Left lung (tissue), 10 donors: Measurements from ENCODE around the gene COL9A1. TPM values are rescaled to one million over a fixed set of nuclear protein-coding genes. Genes with fewer than 3 reads are reported as not detected.

Experiments used
- ATAC-seq: fragments of 200-7000 bp; cut with Tn5 transposase; one replicate; pipeline ENCODE4 v1.9.1; 2020; ENCODE audit warnings: moderate library complexity
- DNase-seq, 4 donors: peaks; one replicate each; pipeline ENCODE4 v3.0.0-alpha.2; 2013 to 2020
- H3K27ac ChIP-seq, 2 donors: fragments of 200-600 bp; sonication (generic) in 1 of 2; one replicate each; pipeline versions ENCODE4 v1.5.0 to v1.8.0; 2020 to 2021
- H3K27me3 ChIP-seq, 2 donors: fragments of 200-600 bp; sonication (generic) in 1 of 2; one replicate each; pipeline versions ENCODE4 v1.5.0 to v1.8.0; 2020 to 2021
- H3K36me3 ChIP-seq, 2 donors: fragments of 200-600 bp; sonication (generic) in 1 of 2; one replicate each; pipeline versions ENCODE4 v1.5.0 to v1.8.0; 2020 to 2021
- H3K4me1 ChIP-seq, 2 donors: fragments of 200-600 bp; one replicate each; pipeline ENCODE4 v1.8.0; 2021
- H3K4me3 ChIP-seq, 2 donors: fragments of 200-600 bp; sonication (generic) in 1 of 2; one replicate each; pipeline versions ENCODE4 v1.5.0 to v1.8.0; 2020 to 2021; ENCODE audit warnings: mild to moderate bottlenecking in 1 of 2
- H3K9me3 ChIP-seq, 2 donors: fragments of 200-600 bp; sonication (generic) in 1 of 2; one replicate each; pipeline versions ENCODE4 v1.5.0 to v1.8.0; 2020 to 2021
- CTCF ChIP-seq, 2 donors: fragments of 200-600 bp; sonication (generic) in 1 of 2; IDR thresholded peaks; one replicate each; pipeline versions ENCODE4 v1.5.0 to v1.8.0; 2021; ENCODE audit warnings: antibody characterized with exemption in 2 of 2
- intact Hi-C, 2 donors: fragments of 100-400 bp; cut with DNase I; formaldehyde crosslinking; loops; one replicate each; pipeline versions ENCODE4 v1.11.2 to v1.14.2; 2022
- polyA plus RNA-seq, 6 donors: library from polyadenylated mRNA; unstranded; fragments of 120-200 nt; gene quantifications; one replicate each; pipeline ENCODE4 v1.2.1, GENCODE V29; 2013; ENCODE audit not compliant: insufficient read length in 6 of 6
- total RNA-seq, 2 donors: library from RNA; stranded (reverse); fragmentation: NEBNext Ultra II Directional; extraction: Animal tissue kit (Norgen Biotek cat#: 25700); gene quantifications; one replicate each; pipeline ENCODE4 v1.2.1, GENCODE V29; 2021
- donor health status: DM: no; HTN: yes; CAD: no.
- donor health status: DM: no; HTN: no; CAD: no.

Gene COL9A1
- total and polyA plus RNA-seq, 8 donors = 1.0 to 2.1 (median 1.5) TPM; not detected in 2

- Histone ChIP-seq H3K9me3 (no peaks in the 10 kb centered on the region), H3K27me3 (no peaks in the 10 kb centered on the region), H3K4me1 (no peaks in the 10 kb centered on the region), H3K36me3 (no peaks in the 10 kb centered on the region), H3K4me3 (no peak overlapping the region), H3K27ac (no peak overlapping the region)
- no peak for TF ChIP-seq CTCF (IDR thresholded peaks at IDR 0.05)
- DNase-seq (no peak), ATAC-seq (no peak)
- intact Hi-C loops = no loop called here
These were observed 12.3 kb upstream of the COL9A1 start for GRCh38 chr6:70315079-70315751.

- no peak for TF ChIP-seq CTCF (IDR thresholded peaks at IDR 0.05)
- H3K4me3 ChIP-seq = no peak overlapping the region
- H3K9me3 ChIP-seq = no peaks in the 10 kb centered on the region
- intact Hi-C loops = no loop called here
- ATAC-seq = no peak
- H3K27me3 ChIP-seq = peaks cover 0 to 2% of the 10 kb centered on the region in 2 donors
- no peak overlapping the region for H3K27ac ChIP-seq
- DNase-seq = peak in 1 of 4 donors; percentile 57
- no peaks in the 10 kb centered on the region for H3K36me3 ChIP-seq
- H3K4me1 ChIP-seq = no peaks in the 10 kb centered on the region
These were observed 11.4 kb upstream of the COL9A1 start for GRCh38 chr6:70314296-70314695.

GRCh38 chr6:70312165-70312745 lies 9.4 kb upstream of the COL9A1 start:
- DNase-seq = no peak

GRCh38 chr6:70310063-70310694 lies 7.3 kb upstream of the COL9A1 start:
- peaks cover 4 to 8% of the 10 kb centered on the region in 2 donors for H3K27me3 ChIP-seq
- H3K4me1 ChIP-seq = no peaks in the 10 kb centered on the region
- no peaks in the 10 kb centered on the region for H3K9me3 ChIP-seq
- no peaks in the 10 kb centered on the region for H3K36me3 ChIP-seq
- H3K27ac ChIP-seq = no peak overlapping the region
- intact Hi-C loops = no loop called here
- peak; percentile 42 to 53 for TF ChIP-seq CTCF (IDR thresholded peaks at IDR 0.05)
- peak in 1 of 4 donors; percentile 59 for DNase-seq
- ATAC-seq = peak; percentile 62
- no peak overlapping the region for H3K4me3 ChIP-seq

More at GRCh38 chr6:70312165-70312745, 9.4 kb upstream of the COL9A1 start:
- TF ChIP-seq CTCF (IDR thresholded peaks at IDR 0.05) = no peak
- Histone ChIP-seq H3K9me3 (no peaks in the 10 kb centered on the region), H3K27ac (no peak overlapping the region), H3K4me3 (no peak overlapping the region), H3K27me3 (peaks cover 4 to 8% of the 10 kb centered on the region in 2 donors), H3K4me1 (no peaks in the 10 kb centered on the region), H3K36me3 (no peaks in the 10 kb centered on the region)
- ATAC-seq = peak; percentile 83
- intact Hi-C loops = no loop called here

- peaks cover 8 to 13% of the 10 kb centered on the region in 2 donors for H3K27me3 ChIP-seq
- no peak for DNase-seq
- no peak for ATAC-seq
- no peak for TF ChIP-seq CTCF (IDR thresholded peaks at IDR 0.05)
- H3K4me1 ChIP-seq = no peaks in the 10 kb centered on the region
- H3K36me3 ChIP-seq = no peaks in the 10 kb centered on the region
- intact Hi-C loops = loop anchor here in 1 of 2 donors (5.0 kb wide), 1 partner anchor 63 kb away; no protein-coding TSS in a partner anchor
- H3K9me3 ChIP-seq = no peaks in the 10 kb centered on the region
- no peak overlapping the region for H3K4me3 ChIP-seq
- no peak overlapping the region for H3K27ac ChIP-seq
These were observed 6.4 kb upstream of the COL9A1 start for GRCh38 chr6:70309243-70309642.
